HepG2 (cell line): ENCODE results near the gene GAS6. TPM values are rescaled to one million over a fixed set of nuclear protein-coding genes. Genes with fewer than 3 reads are reported as not detected.

Experiments
- ATAC-seq: fragments of 200-7000 bp; cut with Tn5 transposase; 3 replicates; pipeline ENCODE4 v1.9.1; 2020; ENCODE audit warnings: mild to moderate bottlenecking, moderate library complexity
- BruUV-seq: library from RNA; stranded (reverse); fragments of 400-500 nt; replicated peaks from 2 replicates; lab custom pipeline; 2021; lab: Mats Ljungman, UMichigan
- CTCF ChIA-PET: fragments of 300-600 bp; formaldehyde crosslinking; extraction: SDS; loops from one replicate; lab custom pipeline; 2021; ENCODE audit warnings: low total read pairs, inconsistent platforms, low intra/inter-chr PET ratio; lab: Yijun Ruan, JAX
- POLR2A ChIA-PET: fragments of 350-600 bp; sonication (Branson Sonifier 250); formaldehyde crosslinking; loops from one replicate; lab custom pipeline; 2020; ENCODE audit warnings: antibody characterized with exemption, inconsistent platforms; lab: Yijun Ruan, JAX
- DNase-seq: peaks from one replicate; pipeline ENCODE4 v3.0.0-alpha.2; 2015; ENCODE audit warnings: low spot score
- FAIRE-seq: peaks from 3 replicates; lab custom pipeline; 2011; peaks lifted over from hg19 to GRCh38; lab: Jason Lieb, UNC
- H2AFZ ChIP-seq: one replicate; pipeline ENCODE4 v1.6.1; 2011; ENCODE audit warnings: low read length, inconsistent platforms
- H3K27ac ChIP-seq: fragments of 300-600 bp; 3 replicates; pipeline ENCODE4 v1.8.0; 2011; ENCODE audit warnings: mixed run types, mild to moderate bottlenecking, mixed read lengths, low read length, inconsistent platforms; ENCODE audit not compliant: insufficient read depth; ENCODE audit errors: extremely low read length
- H3K27me3 ChIP-seq, 2 experiments: fragments of 200-600 bp in 1 of 2; 2 replicates in 1 of 2; 3 replicates in 1 of 2; pipeline versions ENCODE4 v1.6.0 to v1.8.0; 2011; ENCODE audit warnings: low read length in 2 of 2, mild to moderate bottlenecking in 2 of 2, moderate library complexity in 2 of 2, inconsistent platforms in 1 of 2; ENCODE audit not compliant: insufficient read depth in 2 of 2, control insufficient read depth in 1 of 2
- H3K36me3 ChIP-seq, 2 experiments: fragments of 200-600 bp in 1 of 2; replicated peaks in 1 of 2; 2 replicates in 1 of 2; 3 replicates in 1 of 2; pipeline versions ENCODE4 v1.5.1 to v1.8.0; 2011; ENCODE audit warnings: low read length in 2 of 2, inconsistent platforms in 1 of 2; ENCODE audit not compliant: insufficient read depth in 2 of 2, control insufficient read depth in 1 of 2
- H3K4me1 ChIP-seq: 2 replicates; pipeline ENCODE4 v1.5.1; 2012; ENCODE audit warnings: low read length, inconsistent platforms; ENCODE audit not compliant: insufficient read depth
- H3K4me2 ChIP-seq: 2 replicates; pipeline ENCODE4 v1.6.0; 2011; ENCODE audit warnings: low read depth, low read length, inconsistent platforms
- H3K4me3 ChIP-seq, 3 experiments: fragments of 200-600 bp in 1 of 3; sonication (generic), shearing (Covaris generic) in 1 of 3; replicated peaks in 1 of 3; 2 replicates each; pipeline ENCODE4 v1.5.1; 2011 to 2016; ENCODE audit warnings: low read length in 3 of 3, inconsistent platforms in 2 of 3, low read depth in 2 of 3, mild to moderate bottlenecking in 2 of 3, control low read depth in 1 of 3, mixed read lengths in 1 of 3; ENCODE audit not compliant: insufficient read depth in 1 of 3
- H3K79me2 ChIP-seq: one replicate; pipeline ENCODE4 v1.6.1; 2011; ENCODE audit warnings: low read length, inconsistent platforms; ENCODE audit not compliant: insufficient read depth
- H3K9ac ChIP-seq: 2 replicates; pipeline ENCODE4 v1.6.0; 2011; ENCODE audit warnings: mild to moderate bottlenecking, low read depth, low read length, inconsistent platforms; ENCODE audit not compliant: insufficient read depth
- H3K9me3 ChIP-seq: 2 replicates; pipeline ENCODE4 v1.5.1; 2012; ENCODE audit warnings: mild to moderate bottlenecking, low read length
- H4K20me1 ChIP-seq: 2 replicates; pipeline ENCODE4 v1.6.0; 2011; ENCODE audit warnings: inconsistent platforms, mild to moderate bottlenecking, low read length, moderate library complexity; ENCODE audit not compliant: insufficient read depth
- AGO2 ChIP-seq: fragments of 200-400 bp; formaldehyde crosslinking; optimal IDR thresholded peaks from 2 replicates; pipeline ENCODE3; 2017; ENCODE audit warnings: mild to moderate bottlenecking, low read depth, low read length, moderate library complexity
- ATAD3A ChIP-seq: sonication (generic); formaldehyde crosslinking; IDR thresholded peaks from 2 replicates; pipeline ENCODE4 v1.4.0; 2020; ENCODE audit warnings: missing genetic modification reagents
- CEBPG ChIP-seq: IDR thresholded peaks from 2 replicates; pipeline ENCODE4 v1.6.1; 2016
- HNF4G ChIP-seq, 2 experiments: sonication (generic) in 1 of 2; formaldehyde crosslinking in 1 of 2; IDR thresholded peaks; 2 replicates each; pipeline versions ENCODE4 v1.4.0 to v1.6.1; 2011 to 2020; ENCODE audit warnings: borderline replicate concordance in 2 of 2, low read depth in 2 of 2, mild to moderate bottlenecking in 2 of 2, low read length in 1 of 2, missing genetic modification reagents in 1 of 2, moderate library complexity in 1 of 2
- NONO ChIP-seq, 2 experiments: fragments of 450-650 bp in 1 of 2; sonication (generic) in 1 of 2; formaldehyde crosslinking in 1 of 2; IDR thresholded peaks in 1 of 2; conservative IDR thresholded peaks in 1 of 2; 2 replicates each; pipeline versions ENCODE4 v1.6.1 to v1.8.0; 2017 to 2022; ENCODE audit warnings: mild to moderate bottlenecking in 1 of 2, missing genetic modification reagents in 1 of 2, moderate library complexity in 1 of 2
- SAP130 ChIP-seq: IDR thresholded peaks from 2 replicates; pipeline ENCODE4 v1.6.1; 2016; ENCODE audit warnings: low read depth
- TFDP1 ChIP-seq: IDR thresholded peaks from 2 replicates; pipeline ENCODE4 v1.6.1; 2016; ENCODE audit warnings: missing compliant biosample characterization, missing genetic modification reagents, borderline replicate concordance
- TP53 ChIP-seq: sonication (generic); formaldehyde crosslinking; conservative IDR thresholded peaks from 2 replicates; pipeline ENCODE4 v1.4.0; 2020; ENCODE audit warnings: missing genetic modification reagents
- ZBTB39 ChIP-seq: sonication (generic); formaldehyde crosslinking; IDR thresholded peaks from 2 replicates; pipeline ENCODE4 v1.5.0; 2020; ENCODE audit warnings: missing genetic modification reagents
- ZNF234 ChIP-seq: sonication (generic); formaldehyde crosslinking; conservative IDR thresholded peaks from 2 replicates; pipeline ENCODE4 v1.5.1; 2020; ENCODE audit warnings: mild to moderate bottlenecking, missing genetic modification reagents
- ZNF34 ChIP-seq: sonication (generic); formaldehyde crosslinking; IDR thresholded peaks from 2 replicates; pipeline ENCODE4 v1.4.0; 2020; ENCODE audit warnings: mild to moderate bottlenecking, missing genetic modification reagents, borderline replicate concordance
- ZNF652 ChIP-seq: IDR thresholded peaks from 2 replicates; pipeline ENCODE4 v1.6.1; 2016; ENCODE audit warnings: low read depth, borderline replicate concordance
- ZNF740 ChIP-seq: sonication (generic); formaldehyde crosslinking; IDR thresholded peaks from 2 replicates; pipeline ENCODE4 v1.4.0; 2020; ENCODE audit warnings: missing genetic modification reagents
- ZNF75D ChIP-seq: sonication (generic); formaldehyde crosslinking; IDR thresholded peaks from 2 replicates; pipeline ENCODE4 v1.8.1; 2023; ENCODE audit warnings: missing genetic modification reagents, mild to moderate bottlenecking, borderline replicate concordance
- ZNF788 ChIP-seq: sonication (generic); formaldehyde crosslinking; IDR thresholded peaks from 2 replicates; pipeline ENCODE4 v1.5.0; 2020; ENCODE audit warnings: mild to moderate bottlenecking, missing genetic modification reagents, borderline replicate concordance
- ZSCAN5A ChIP-seq: sonication (generic); formaldehyde crosslinking; IDR thresholded peaks from 2 replicates; pipeline ENCODE4 v1.8.0; 2022; ENCODE audit warnings: mild to moderate bottlenecking, missing genetic modification reagents, borderline replicate concordance
- ZZZ3 ChIP-seq: sonication (generic); formaldehyde crosslinking; IDR thresholded peaks from 2 replicates; pipeline ENCODE4 v1.4.0; 2020; ENCODE audit warnings: missing genetic modification reagents, mild to moderate bottlenecking, borderline replicate concordance
- WGBS: methylation state at CpG from one replicate; pipeline ENCODE4 v1.1.6; 2017; ENCODE audit warnings: low lambda C conversion rate; 5-methylcytosine and 5-hydroxymethylcytosine counted together
- in situ Hi-C: cut with HindIII; loops from 2 replicates; pipeline ENCODE4 v1.10.0; 2017; ENCODE audit warnings: low pct_unique_long_range_greater_than_20kb; ENCODE audit not compliant: extremely low pct_ligation_motif_present
- intact Hi-C: fragments of 100-400 bp; cut with micrococcal nuclease; formaldehyde crosslinking; loops from one replicate; pipeline ENCODE4 v1.10.0; 2022; ENCODE audit not compliant: unreplicated experiment
- polyA plus RNA-seq, 8 experiments: library from polyadenylated mRNA; depleted of rRNA in 3 of 8; stranded (reverse) in 7 of 8; unstranded in 1 of 8; fragments of >200 nt; fragmentation: Illumina TruSeq in 4 of 8; extraction: Trizol in 4 of 8; gene quantifications; 2 replicates each; pipeline versions ENCODE4 v1.2.1 to v1.2.3, GENCODE V29; 2011 to 2016; ENCODE audit warnings: low read depth in 4 of 8, missing spikeins in 1 of 8, mixed read lengths in 1 of 8; ENCODE audit not compliant: insufficient read depth in 1 of 8
- total RNA-seq, 5 experiments: library from RNA; depleted of rRNA; stranded (reverse); fragments of >200 nt; fragmentation: Illumina TruSeq; extraction: Trizol; gene quantifications; 2 replicates each; pipeline ENCODE4 v1.2.3, GENCODE V29; 2016; ENCODE audit warnings: low read depth in 1 of 5

Gene GAS6
- total and polyA plus RNA-seq, 2 of the 13 experiments (the other 11 are each of a cell fraction or from before 2014, with no cell fraction given) = 0.09 to 0.24 TPM

- no peak overlapping the region for H3K4me2 ChIP-seq
Observed at GRCh38 chr13:113839536-113840204, 24.2 kb downstream of the GAS6 start.

More at GRCh38 chr13:113839536-113840204, 24.2 kb downstream of the GAS6 start:
- CTCF ChIA-PET = no interaction called here
- in situ Hi-C loops (no loop called here), intact Hi-C loops (no loop called here)
- no peak overlapping the region for H2AFZ ChIP-seq
- no peaks in the 10 kb centered on the region for H3K36me3 ChIP-seq
- no TSS peak for BruUV-seq
- H3K4me1 ChIP-seq = peaks cover 33% of the 10 kb centered on the region
- no peak for ATAC-seq
- no peak overlapping the region for H3K27ac ChIP-seq
- H3K4me3 ChIP-seq = no peak overlapping the region
- H3K27me3 ChIP-seq = peaks cover 0 to 1% of the 10 kb centered on the region in 2 experiments; a peak in 3 of 5 replicates
- TF ChIP-seq TP53 (CRISPR knock-in tag) (no peak), NONO (IDR thresholded peaks at IDR 0.05) (no peak), NONO (CRISPR knock-in tag; conservative IDR thresholded peaks at IDR 0.05) (no peak), CEBPG (CRISPR knock-in tag) (no peak), ZNF740 (CRISPR knock-in tag) (no peak), ZNF34 (no peak), ZNF788 (CRISPR knock-in tag) (no peak), TFDP1 (CRISPR knock-in tag) (no peak), HNF4G (IDR thresholded peaks at IDR 0.05; ENCODE audit: borderline replicate concordance, low read depth, low read length) (no peak), HNF4G (CRISPR knock-in tag; IDR thresholded peaks at IDR 0.05; ENCODE audit: borderline replicate concordance, low read depth) (no peak), AGO2 (no peak), ZSCAN5A (no peak), ZBTB39 (CRISPR knock-in tag) (no peak), ZNF234 (CRISPR knock-in tag) (no peak), ZZZ3 (CRISPR knock-in tag) (no peak), ZNF652 (CRISPR knock-in tag) (no peak), ATAD3A (CRISPR knock-in tag) (no peak), ZNF75D (no peak), SAP130 (CRISPR knock-in tag) (no peak)
- TF ChIP-seq, all 625 proteins: peak for 0
- POLR2A ChIA-PET = no interaction called here
- H3K79me2 ChIP-seq = no peaks in the 10 kb centered on the region
- H3K9me3 ChIP-seq = no peaks in the 10 kb centered on the region
- H4K20me1 ChIP-seq = no peaks in the 10 kb centered on the region
- FAIRE-seq (no peak), DNase-seq (no peak)
- no peak overlapping the region for H3K9ac ChIP-seq
- 91% methylated on average over 12 of the region's 24 CpGs for WGBS
